Measurements from ENCODE around the gene ELP5. TPM values are rescaled to one million over a fixed set of nuclear protein-coding genes. Genes with fewer than 3 reads are reported as not detected.

Gene ELP5
- 10 to 100 TPM; 34.4 to 77.9 TPM for total RNA-seq

- H3K9me3 ChIP-seq = no peaks in the 10 kb centered on the region
- intact Hi-C loops (cut with DNase I) = no loop called here
- peak within 1 kb of the TSS; percentile 95 to 98 for H3K9ac ChIP-seq (ENCODE audit: low read depth in 2 of 2, low read length in 2 of 2)
- TF ChIP-seq, protein P1, sequence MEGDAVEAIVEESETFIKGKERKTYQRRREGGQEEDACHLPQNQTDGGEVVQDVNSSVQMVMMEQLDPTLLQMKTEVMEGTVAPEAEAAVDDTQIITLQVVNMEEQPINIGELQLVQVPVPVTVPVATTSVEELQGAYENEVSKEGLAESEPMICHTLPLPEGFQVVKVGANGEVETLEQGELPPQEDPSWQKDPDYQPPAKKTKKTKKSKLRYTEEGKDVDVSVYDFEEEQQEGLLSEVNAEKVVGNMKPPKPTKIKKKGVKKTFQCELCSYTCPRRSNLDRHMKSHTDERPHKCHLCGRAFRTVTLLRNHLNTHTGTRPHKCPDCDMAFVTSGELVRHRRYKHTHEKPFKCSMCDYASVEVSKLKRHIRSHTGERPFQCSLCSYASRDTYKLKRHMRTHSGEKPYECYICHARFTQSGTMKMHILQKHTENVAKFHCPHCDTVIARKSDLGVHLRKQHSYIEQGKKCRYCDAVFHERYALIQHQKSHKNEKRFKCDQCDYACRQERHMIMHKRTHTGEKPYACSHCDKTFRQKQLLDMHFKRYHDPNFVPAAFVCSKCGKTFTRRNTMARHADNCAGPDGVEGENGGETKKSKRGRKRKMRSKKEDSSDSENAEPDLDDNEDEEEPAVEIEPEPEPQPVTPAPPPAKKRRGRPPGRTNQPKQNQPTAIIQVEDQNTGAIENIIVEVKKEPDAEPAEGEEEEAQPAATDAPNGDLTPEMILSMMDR (IDR thresholded peaks at IDR 0.05) = peak; percentile 24
- no peaks in the 10 kb centered on the region for H3K27me3 ChIP-seq
- H3K36me3 ChIP-seq = peaks cover 4% of the 10 kb centered on the region
- peak; percentile 96 for DNase-seq
- peak within 1 kb of the TSS; percentile 98 for H3K4me3 ChIP-seq
- H3K27ac ChIP-seq = peak within 1 kb of the TSS; percentile 99
- peaks cover 18% of the 10 kb centered on the region for H3K4me1 ChIP-seq
Observed at GRCh38 chr17:7252176-7253043, at the start of gene ELP5. Gene ELP5, plus strand, starts transcription at chr17:7252215. Its CDS starts 336 bp downstream, at chr17:7252551.

- Histone ChIP-seq H3K9me3 (no peaks in the 10 kb centered on the region), H3K9ac (ENCODE audit: low read depth in 2 of 2, low read length in 2 of 2) (no peak overlapping the region), H3K4me3 (no peak overlapping the region), H3K36me3 (no peaks in the 10 kb centered on the region), H3K4me1 (no peaks in the 10 kb centered on the region), H3K27ac (no peak overlapping the region), H3K27me3 (no peaks in the 10 kb centered on the region)
- DNase-seq = no peak
- intact Hi-C loops (cut with DNase I) = no loop called here
- TF ChIP-seq, protein P1 (IDR thresholded peaks at IDR 0.05) = no peak
Observed at GRCh38 chr17:7203391-7203790, 48.6 kb upstream of the ELP5 start.

- Histone ChIP-seq H3K27ac (no peak overlapping the region), H3K4me3 (no peak overlapping the region), H3K9ac (ENCODE audit: low read depth in 2 of 2, low read length in 2 of 2) (peak overlapping the region; percentile 43 to 57), H3K9me3 (no peaks in the 10 kb centered on the region), H3K4me1 (no peaks in the 10 kb centered on the region), H3K27me3 (no peaks in the 10 kb centered on the region), H3K36me3 (no peaks in the 10 kb centered on the region)
- no peak for DNase-seq
- TF ChIP-seq, protein P1 (IDR thresholded peaks at IDR 0.05) = no peak
- intact Hi-C loops (cut with DNase I) = no loop called here
Observed at GRCh38 chr17:7204336-7204735, 47.7 kb upstream of the ELP5 start.

GRCh38 chr17:7204828-7205461 is 47.1 kb upstream of the ELP5 start:
- Histone ChIP-seq H3K9me3 (no peaks in the 10 kb centered on the region), H3K4me1 (no peaks in the 10 kb centered on the region), H3K36me3 (no peaks in the 10 kb centered on the region), H3K27ac (no peak overlapping the region), H3K9ac (ENCODE audit: low read depth in 2 of 2, low read length in 2 of 2) (peak overlapping the region; percentile 44 to 57), H3K4me3 (peak overlapping the region; percentile 39), H3K27me3 (no peaks in the 10 kb centered on the region)
- intact Hi-C loops (cut with DNase I) = no loop called here
- TF ChIP-seq, protein P1 (IDR thresholded peaks at IDR 0.05) = no peak
- DNase-seq = peak; percentile 79

GRCh38 chr17:7205561-7205960 is 46.5 kb upstream of the ELP5 start:
- DNase-seq = no peak
- TF ChIP-seq, protein P1 (IDR thresholded peaks at IDR 0.05) = no peak
- no peak overlapping the region for H3K4me3 ChIP-seq
- H3K27ac ChIP-seq = no peak overlapping the region
- no peaks in the 10 kb centered on the region for H3K4me1 ChIP-seq
- H3K36me3 ChIP-seq = no peaks in the 10 kb centered on the region
- intact Hi-C loops (cut with DNase I) = no loop called here
- H3K27me3 ChIP-seq = no peaks in the 10 kb centered on the region
- no peaks in the 10 kb centered on the region for H3K9me3 ChIP-seq
- peak overlapping the region in 1 of 2 donors; percentile 57 for H3K9ac ChIP-seq (ENCODE audit: low read depth in 2 of 2, low read length in 2 of 2)
